Astrocyte of the cerebellum (primary cell): Measurements from ENCODE around the gene HTN1.
"Not testable (repeated sequence)": the region's sequence is repeated elsewhere in the genome, so short reads cannot be mapped to it uniquely, and the experiment has no call there.

Experiments used
- DNase-seq: peaks from one replicate; pipeline ENCODE4 v3.0.0-alpha.2; 2011; ENCODE audit warnings: low read depth
- H3K4me3 ChIP-seq: 2 replicates; pipeline ENCODE4 v1.5.1; 2011; ENCODE audit warnings: mild to moderate bottlenecking, low read depth, low read length, moderate library complexity
- in situ Hi-C: cut with HindIII; loops from 2 replicates; pipeline ENCODE4 v1.10.0; 2017; ENCODE audit warnings: low sequenced_read_pairs
- TF ChIP-seq, protein P1 (sequence below): IDR thresholded peaks from 2 replicates; pipeline ENCODE4 v1.5.1; 2012; ENCODE audit warnings: low read length, low read depth, moderate library complexity, mild to moderate bottlenecking; ENCODE audit errors: missing control alignments

Gene HTN1

DNA sequence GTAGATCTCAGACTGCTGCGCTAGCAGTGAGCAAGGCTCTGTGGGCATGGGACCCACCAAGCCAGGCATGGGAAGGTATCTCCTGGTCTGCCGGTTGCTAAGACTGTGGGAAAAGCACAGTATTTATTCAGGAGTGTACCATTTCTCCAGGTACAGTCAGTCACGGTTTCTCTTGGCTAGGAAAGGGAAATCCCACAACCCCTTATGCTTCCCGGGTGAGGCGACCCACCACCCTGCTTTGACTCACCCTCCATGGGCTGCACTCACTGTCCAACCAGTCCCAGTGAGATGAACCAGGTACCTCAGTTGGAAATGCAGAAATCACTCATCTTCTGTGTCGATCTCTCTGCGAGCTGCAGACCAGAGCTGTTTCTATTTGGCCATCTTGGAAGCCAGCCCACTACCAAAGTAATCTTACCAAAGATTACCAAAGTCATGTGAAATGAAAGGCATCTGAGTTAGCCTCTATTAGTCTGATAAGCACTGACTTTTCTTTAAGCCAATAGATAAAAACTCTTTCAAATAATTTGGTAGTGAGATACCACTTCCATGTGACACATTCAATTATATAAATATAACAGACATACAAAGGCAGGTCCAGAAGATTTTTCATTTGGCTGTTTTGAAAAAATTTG lies 8.5 kb upstream of the HTN1 start:
- in situ Hi-C loops, result no loop called here
- no peak for DNase-seq
- H3K4me3 ChIP-seq, result no peak overlapping the region
- TF ChIP-seq, protein P1, sequence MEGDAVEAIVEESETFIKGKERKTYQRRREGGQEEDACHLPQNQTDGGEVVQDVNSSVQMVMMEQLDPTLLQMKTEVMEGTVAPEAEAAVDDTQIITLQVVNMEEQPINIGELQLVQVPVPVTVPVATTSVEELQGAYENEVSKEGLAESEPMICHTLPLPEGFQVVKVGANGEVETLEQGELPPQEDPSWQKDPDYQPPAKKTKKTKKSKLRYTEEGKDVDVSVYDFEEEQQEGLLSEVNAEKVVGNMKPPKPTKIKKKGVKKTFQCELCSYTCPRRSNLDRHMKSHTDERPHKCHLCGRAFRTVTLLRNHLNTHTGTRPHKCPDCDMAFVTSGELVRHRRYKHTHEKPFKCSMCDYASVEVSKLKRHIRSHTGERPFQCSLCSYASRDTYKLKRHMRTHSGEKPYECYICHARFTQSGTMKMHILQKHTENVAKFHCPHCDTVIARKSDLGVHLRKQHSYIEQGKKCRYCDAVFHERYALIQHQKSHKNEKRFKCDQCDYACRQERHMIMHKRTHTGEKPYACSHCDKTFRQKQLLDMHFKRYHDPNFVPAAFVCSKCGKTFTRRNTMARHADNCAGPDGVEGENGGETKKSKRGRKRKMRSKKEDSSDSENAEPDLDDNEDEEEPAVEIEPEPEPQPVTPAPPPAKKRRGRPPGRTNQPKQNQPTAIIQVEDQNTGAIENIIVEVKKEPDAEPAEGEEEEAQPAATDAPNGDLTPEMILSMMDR, result no peak

DNA sequence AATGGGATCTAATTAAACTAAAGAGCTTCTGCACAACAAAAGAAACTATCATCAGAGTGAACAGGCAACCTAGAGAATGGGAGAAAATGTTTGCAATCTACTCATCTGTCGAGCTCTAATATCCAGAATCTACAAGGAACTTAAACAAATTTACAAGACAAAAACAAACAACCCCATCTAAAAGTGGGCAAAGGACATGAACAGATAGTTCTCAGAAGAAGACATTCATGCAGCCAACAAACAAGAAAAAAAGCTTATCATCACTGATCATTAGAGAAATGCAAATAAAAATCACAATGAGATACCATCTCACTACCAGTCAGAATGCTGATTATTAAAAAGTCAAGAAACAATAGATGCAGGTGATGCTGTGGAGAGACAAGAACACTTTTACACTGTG lies 6.3 kb downstream of the HTN1 start:
- in situ Hi-C loops, DNase-seq, H3K4me3 ChIP-seq: not testable (repeated sequence)

DNA sequence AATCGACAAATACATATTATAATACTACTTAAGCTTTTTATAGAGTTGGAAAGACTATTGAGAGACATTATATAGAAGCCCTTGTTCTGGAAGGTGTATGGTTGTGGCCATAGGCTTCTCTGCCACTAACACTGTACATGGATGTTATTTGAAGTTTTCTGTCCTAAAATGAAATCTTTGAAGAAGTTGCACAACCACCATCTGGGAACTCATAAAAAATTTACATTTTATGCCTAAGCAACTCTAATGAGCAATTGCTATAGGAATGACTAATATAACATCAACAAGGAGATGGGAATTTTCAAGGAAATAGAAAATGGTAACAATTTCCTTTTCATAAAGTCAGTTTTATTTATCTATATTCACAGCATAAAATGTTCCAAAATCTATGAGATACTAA lies 7.4 kb downstream of the HTN1 start:
- TF ChIP-seq, protein P1, result no peak
- no peak for DNase-seq
- no peak overlapping the region for H3K4me3 ChIP-seq
- in situ Hi-C loops, result no loop called here

DNA sequence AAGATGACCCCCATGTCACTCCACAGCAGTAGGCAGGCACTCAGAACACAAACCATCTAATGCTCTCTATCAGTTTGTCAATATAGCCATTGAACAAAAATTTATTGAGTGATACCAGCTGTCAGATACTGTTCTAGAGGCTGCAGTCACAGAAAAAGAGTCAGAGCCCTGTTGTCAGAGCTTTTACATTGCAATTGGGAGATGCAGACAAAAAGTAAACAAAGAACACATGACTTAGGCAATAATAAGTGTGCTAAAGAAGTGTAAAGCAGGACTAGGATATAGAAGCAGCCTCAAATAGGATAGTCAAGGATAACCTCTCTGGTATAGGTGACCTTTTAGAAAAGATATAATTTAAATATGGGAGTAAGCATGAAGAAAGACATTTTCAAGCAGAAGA lies 8.9 kb downstream of the HTN1 start:
- TF ChIP-seq, protein P1, result no peak
- no peak for DNase-seq
- in situ Hi-C loops, result no loop called here
- H3K4me3 ChIP-seq, result no peak overlapping the region

DNA sequence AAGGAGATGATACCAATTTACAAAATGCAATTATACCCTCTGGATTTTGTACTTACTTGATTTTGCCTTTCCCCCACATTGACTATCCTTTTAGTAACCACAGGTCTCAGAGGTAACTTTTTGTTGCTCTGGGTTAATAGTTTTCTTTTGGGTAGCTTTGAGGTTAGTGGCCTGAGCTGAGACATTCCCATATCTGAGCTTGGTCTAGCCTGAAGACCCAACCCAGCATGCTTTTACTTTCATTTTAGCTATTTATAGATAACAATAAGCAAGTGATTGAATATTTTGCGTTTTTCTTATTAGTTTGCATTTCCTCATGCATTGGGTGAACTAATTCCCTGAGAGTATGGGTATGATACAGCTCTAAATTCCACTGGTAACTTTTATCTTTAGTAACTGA lies 11.8 kb downstream of the HTN1 start:
- TF ChIP-seq, protein P1, result no peak
- in situ Hi-C loops, result no loop called here
- no peak for DNase-seq
- H3K4me3 ChIP-seq, result no peak overlapping the region

DNA sequence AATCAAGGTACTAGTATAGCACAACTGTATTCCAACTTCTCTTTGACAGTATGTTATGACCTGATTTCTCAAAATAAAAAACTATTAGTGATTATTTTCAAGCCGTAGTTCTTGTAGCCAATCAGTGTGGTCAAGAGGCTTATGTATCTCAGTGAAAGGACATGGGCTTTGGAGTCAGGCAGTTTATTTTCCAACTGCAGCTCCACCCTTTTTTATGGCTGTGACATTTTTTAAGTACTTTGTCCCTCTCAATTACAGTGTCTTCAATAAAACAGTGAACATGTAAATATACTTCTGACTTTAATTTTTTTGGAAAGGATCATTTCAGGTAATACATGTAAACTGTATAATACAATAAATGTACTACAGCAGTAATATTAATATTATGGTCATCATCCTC lies 30.0 kb downstream of the HTN1 start:
- no peak overlapping the region for H3K4me3 ChIP-seq
- no peak for DNase-seq
- TF ChIP-seq, protein P1, result no peak
- in situ Hi-C loops, result no loop called here

DNA sequence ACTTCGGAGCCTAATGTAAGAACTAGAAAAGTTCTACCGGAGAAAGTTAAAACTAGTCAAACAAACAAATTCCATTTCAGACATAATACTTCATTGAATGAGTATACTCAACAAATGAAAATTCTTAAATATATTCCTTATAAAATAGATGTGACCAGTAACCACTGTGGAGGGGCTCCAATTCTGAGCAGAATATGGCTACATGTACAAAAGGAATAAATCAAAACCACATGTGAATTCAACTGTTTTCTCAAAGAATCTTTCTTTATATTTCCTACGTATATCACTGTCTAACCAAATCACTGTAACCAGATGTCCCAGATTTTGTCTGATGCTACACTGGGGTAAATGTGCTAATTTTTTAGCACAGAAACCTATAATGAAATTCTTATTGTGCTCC lies 49.0 kb downstream of the HTN1 start:
- H3K4me3 ChIP-seq, result no peak overlapping the region
- TF ChIP-seq, protein P1, result no peak
- in situ Hi-C loops, result no loop called here
- no peak for DNase-seq
